ENCODE results near the gene SLC6A20. TPM values are rescaled to one million over a fixed set of nuclear protein-coding genes. Genes with fewer than 3 reads are reported as not detected.

The SLC6A20 gene
- total RNA-seq, 3 donors from 2014 or later: 0.16 to 1.2 (median 0.33) TPM

GRCh38 chr3:45794660-45795059 lies 1.7 kb downstream of the SLC6A20 start:
- H3K4me3 ChIP-seq: no peak overlapping the region
- H3K4me1 ChIP-seq: no peaks in the 10 kb centered on the region
- TF ChIP-seq POLR2AphosphoS5 (IDR thresholded peaks at IDR 0.05): no peak
- H3K27me3 ChIP-seq: peaks cover 3 to 16% of the 10 kb centered on the region in 2 donors
- H3K36me3 ChIP-seq: no peaks in the 10 kb centered on the region
- intact Hi-C loops (cut with DNase I; ENCODE audit: low total_unique reads): no loop called here
- DNase-seq (ENCODE audit: low spot score in 2 of 2): no peak
- no peaks in the 10 kb centered on the region for H3K9me3 ChIP-seq
- H3K27ac ChIP-seq: no peak overlapping the region

DNA sequence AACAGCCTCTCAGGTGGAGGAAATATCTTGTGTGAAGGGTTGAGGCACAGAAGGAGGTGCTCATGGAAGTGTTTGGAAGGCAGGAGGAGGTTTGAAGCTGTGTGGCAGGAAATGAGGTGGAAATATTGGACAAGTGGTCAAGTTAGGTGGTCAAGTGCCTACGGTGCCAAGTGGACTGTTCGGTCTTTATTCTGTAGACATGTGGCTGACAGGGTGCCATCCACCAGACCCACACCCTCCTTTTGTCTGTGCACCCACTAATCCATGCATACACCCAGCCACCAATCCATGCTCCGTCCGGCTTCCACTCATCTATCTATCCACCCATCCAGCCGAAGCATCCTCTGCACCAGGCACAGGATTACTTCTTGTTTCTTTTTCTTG lies 2.2 kb downstream of the SLC6A20 start:
- H3K36me3 ChIP-seq: no peaks in the 10 kb centered on the region
- TF ChIP-seq POLR2A (IDR thresholded peaks at IDR 0.05) (no peak), POLR2AphosphoS5 (IDR thresholded peaks at IDR 0.05) (no peak), CTCF (IDR thresholded peaks at IDR 0.05) (no peak)
- DNase-seq (ENCODE audit: low spot score in 2 of 2): no peak
- H3K4me1 ChIP-seq: no peaks in the 10 kb centered on the region
- H3K9me3 ChIP-seq: no peaks in the 10 kb centered on the region
- peak overlapping the region in 1 of 2 donors; percentile 27 for H3K27ac ChIP-seq
- peaks cover 3 to 16% of the 10 kb centered on the region in 2 donors for H3K27me3 ChIP-seq
- H3K4me3 ChIP-seq: no peak overlapping the region
- intact Hi-C loops (cut with DNase I; ENCODE audit: low total_unique reads): no loop called here

DNA sequence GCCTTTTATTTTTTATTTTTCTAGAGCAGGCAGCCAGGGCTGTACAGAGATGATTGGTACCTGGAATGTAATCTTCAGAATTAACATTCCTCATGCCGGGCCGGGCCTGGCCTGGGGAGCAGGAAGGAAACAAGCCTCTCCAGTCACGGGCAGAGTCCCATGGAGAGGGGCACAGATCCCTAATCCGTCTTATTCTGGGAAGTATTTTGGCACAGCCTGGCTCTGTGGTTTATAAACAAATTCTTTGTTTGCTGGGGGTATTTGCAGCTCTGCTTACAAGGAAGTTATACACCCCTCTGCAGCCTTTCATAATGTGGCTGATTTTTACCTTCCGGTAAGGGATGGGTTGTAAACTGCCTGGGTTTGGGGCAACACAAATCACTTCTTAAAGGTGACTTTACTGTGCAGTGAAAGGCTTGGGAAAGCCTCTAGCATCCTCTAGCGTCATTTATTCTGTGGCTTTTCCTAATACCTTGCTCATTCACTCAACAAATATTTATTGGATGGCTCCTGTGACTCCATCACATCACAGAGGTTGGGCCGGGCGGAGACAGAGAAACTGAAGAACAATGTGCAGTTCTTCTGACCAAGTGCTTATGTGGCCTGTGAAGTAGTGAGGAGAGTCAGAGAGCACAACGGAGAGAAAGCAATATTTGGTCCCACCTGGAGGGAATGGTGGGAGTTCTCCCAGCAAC lies 2.7 kb downstream of the SLC6A20 start:
- Histone ChIP-seq H3K4me3 (no peak overlapping the region), H3K27me3 (peaks cover 3 to 16% of the 10 kb centered on the region in 2 donors), H3K36me3 (no peaks in the 10 kb centered on the region), H3K27ac (peak overlapping the region in 1 of 2 donors; percentile 27), H3K9me3 (no peaks in the 10 kb centered on the region), H3K4me1 (no peaks in the 10 kb centered on the region)
- intact Hi-C loops (cut with DNase I; ENCODE audit: low total_unique reads): no loop called here
- no peak for TF ChIP-seq POLR2A (IDR thresholded peaks at IDR 0.05)
- no peak for TF ChIP-seq POLR2AphosphoS5 (IDR thresholded peaks at IDR 0.05)
- TF ChIP-seq CTCF (IDR thresholded peaks at IDR 0.05): no peak
- peak in 1 of 2 donors; percentile 13 for DNase-seq (ENCODE audit: low spot score in 2 of 2)

GRCh38 chr3:45792516-45793172 lies 3.7 kb downstream of the SLC6A20 start:
- intact Hi-C loops (cut with DNase I; ENCODE audit: low total_unique reads): no loop called here
- no peaks in the 10 kb centered on the region for H3K4me1 ChIP-seq
- H3K36me3 ChIP-seq: no peaks in the 10 kb centered on the region
- H3K4me3 ChIP-seq: no peak overlapping the region
- H3K9me3 ChIP-seq: no peaks in the 10 kb centered on the region
- H3K27ac ChIP-seq: no peak overlapping the region
- no peak for TF ChIP-seq POLR2AphosphoS5 (IDR thresholded peaks at IDR 0.05)
- no peak for TF ChIP-seq CTCF (IDR thresholded peaks at IDR 0.05)
- TF ChIP-seq POLR2A (IDR thresholded peaks at IDR 0.05): no peak
- DNase-seq (ENCODE audit: low spot score in 2 of 2): peak in 1 of 2 donors; percentile 11
- H3K27me3 ChIP-seq: peaks cover 3 to 16% of the 10 kb centered on the region in 2 donors

DNA sequence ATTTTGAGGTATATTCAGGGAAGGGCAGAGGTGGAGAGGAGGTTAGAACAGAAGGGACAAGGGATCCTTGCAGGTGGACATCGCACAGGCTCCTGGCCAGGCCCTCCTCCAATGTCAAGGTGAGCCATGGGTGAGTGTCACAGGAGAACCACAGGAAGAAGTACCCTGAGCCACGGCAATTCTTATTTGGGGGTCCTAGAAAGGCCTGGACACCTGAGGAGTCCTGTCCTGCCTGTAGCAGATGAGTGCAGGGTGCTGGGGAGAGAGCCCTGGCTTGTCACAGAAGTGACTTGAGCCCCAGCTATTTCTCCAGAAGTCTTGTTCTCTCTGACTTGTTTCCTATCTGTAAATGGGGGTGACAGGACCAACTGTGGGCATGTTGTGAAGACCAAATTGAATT lies 4.3 kb downstream of the SLC6A20 start:
- Histone ChIP-seq H3K36me3 (no peaks in the 10 kb centered on the region), H3K4me1 (no peaks in the 10 kb centered on the region), H3K27me3 (peaks cover 3 to 13% of the 10 kb centered on the region in 2 donors), H3K4me3 (no peak overlapping the region), H3K27ac (no peak overlapping the region), H3K9me3 (no peaks in the 10 kb centered on the region)
- peak in 1 of 2 donors; percentile 7 for DNase-seq (ENCODE audit: low spot score in 2 of 2)
- no peak for TF ChIP-seq CTCF (IDR thresholded peaks at IDR 0.05)
- no peak for TF ChIP-seq POLR2A (IDR thresholded peaks at IDR 0.05)
- TF ChIP-seq POLR2AphosphoS5 (IDR thresholded peaks at IDR 0.05): no peak
- intact Hi-C loops (cut with DNase I; ENCODE audit: low total_unique reads): no loop called here
